OCI-LY3 (cell line): ENCODE results near the gene ELAVL1.

Experiments used
- H2AFZ ChIP-seq: fragments of 200-600, 300-600 bp; shearing (Covaris generic); 2 replicates; pipeline ENCODE4 v1.6.0; 2014; ENCODE audit warnings: antibody characterized with exemption, low read depth, low read length
- H3K27ac ChIP-seq: fragments of 200-600, 300-600 bp; sonication (generic); 2 replicates; pipeline ENCODE4 v1.5.1; 2014; ENCODE audit warnings: mild to moderate bottlenecking, low read length, moderate library complexity, mixed read lengths
- H3K27me3 ChIP-seq: fragments of 200-600, 300-600 bp; sonication (generic); 2 replicates; pipeline ENCODE4 v1.6.1; 2014; ENCODE audit warnings: low read depth, low read length, mixed read lengths
- H3K36me3 ChIP-seq: fragments of 200-600, 300-600 bp; sonication (generic); replicated peaks from 2 replicates; pipeline ENCODE3; 2014; ENCODE audit warnings: low read depth, low read length, mixed read lengths
- H3K4me1 ChIP-seq: fragments of 300-600, 200-600 bp; sonication (generic); 2 replicates; pipeline ENCODE4 v1.6.1; 2014; ENCODE audit warnings: low read length, mixed read lengths
- H3K4me2 ChIP-seq: fragments of 200-600, 300-600 bp; sonication (generic); 2 replicates; pipeline ENCODE4 v1.6.1; 2014; ENCODE audit warnings: low read length, mixed read lengths
- H3K4me3 ChIP-seq: fragments of 300-600, 200-600 bp; sonication (generic); 2 replicates; pipeline ENCODE4 v1.5.1; 2014; ENCODE audit warnings: antibody characterized with exemption, mild to moderate bottlenecking, low read length, moderate library complexity
- H3K79me2 ChIP-seq: fragments of 300-600, 200-600 bp; shearing (Covaris generic); 2 replicates; pipeline ENCODE4 v1.6.1; 2014; ENCODE audit warnings: mild to moderate bottlenecking, low read length, mixed read lengths
- H3K9ac ChIP-seq: fragments of 300-600, 200-600 bp; shearing (Covaris generic); 2 replicates; pipeline ENCODE4 v1.6.0; 2014; ENCODE audit warnings: mild to moderate bottlenecking, low read length, moderate library complexity
- H3K9me3 ChIP-seq: fragments of 200-600, 300-600 bp; shearing (Covaris generic); 2 replicates; pipeline ENCODE4 v1.6.1; 2014; ENCODE audit warnings: low read length, mixed read lengths; ENCODE audit not compliant: insufficient read depth
- H4K20me1 ChIP-seq: fragments of 200-600, 300-600 bp; sonication (generic); 2 replicates; pipeline ENCODE4 v1.6.1; 2016; ENCODE audit warnings: low read length, mixed read lengths; ENCODE audit not compliant: insufficient read depth
- CTCF ChIP-seq: fragments of 200-600, 300-600 bp; sonication (generic); IDR thresholded peaks from 2 replicates; pipeline ENCODE4 v1.5.1; 2014; ENCODE audit warnings: antibody characterized with exemption, low read length, low read depth
- EZH2phosphoT487 ChIP-seq: fragments of 200-600 bp; shearing (Covaris generic); IDR thresholded peaks from 2 replicates; pipeline ENCODE4 v1.6.1; 2018; ENCODE audit warnings: antibody characterized with exemption, mixed run types, low read depth

Gene ELAVL1

GRCh38 chr19:7927605-7928333, 77.7 kb downstream of the ELAVL1 start:
- no peaks in the 10 kb centered on the region for H3K4me1 ChIP-seq
- H3K27ac ChIP-seq = no peak overlapping the region
- peaks cover 36% of the 10 kb centered on the region for H3K36me3 ChIP-seq
- H4K20me1 ChIP-seq = no peaks in the 10 kb centered on the region
- no peak overlapping the region for H3K4me2 ChIP-seq
- H3K27me3 ChIP-seq = no peaks in the 10 kb centered on the region
- H3K79me2 ChIP-seq = no peaks in the 10 kb centered on the region
- no peak overlapping the region for H2AFZ ChIP-seq
- TF ChIP-seq CTCF = no peak
- no peak for TF ChIP-seq EZH2phosphoT487
- H3K9me3 ChIP-seq = no peaks in the 10 kb centered on the region
- no peak overlapping the region for H3K4me3 ChIP-seq
- H3K9ac ChIP-seq = no peak overlapping the region

DNA sequence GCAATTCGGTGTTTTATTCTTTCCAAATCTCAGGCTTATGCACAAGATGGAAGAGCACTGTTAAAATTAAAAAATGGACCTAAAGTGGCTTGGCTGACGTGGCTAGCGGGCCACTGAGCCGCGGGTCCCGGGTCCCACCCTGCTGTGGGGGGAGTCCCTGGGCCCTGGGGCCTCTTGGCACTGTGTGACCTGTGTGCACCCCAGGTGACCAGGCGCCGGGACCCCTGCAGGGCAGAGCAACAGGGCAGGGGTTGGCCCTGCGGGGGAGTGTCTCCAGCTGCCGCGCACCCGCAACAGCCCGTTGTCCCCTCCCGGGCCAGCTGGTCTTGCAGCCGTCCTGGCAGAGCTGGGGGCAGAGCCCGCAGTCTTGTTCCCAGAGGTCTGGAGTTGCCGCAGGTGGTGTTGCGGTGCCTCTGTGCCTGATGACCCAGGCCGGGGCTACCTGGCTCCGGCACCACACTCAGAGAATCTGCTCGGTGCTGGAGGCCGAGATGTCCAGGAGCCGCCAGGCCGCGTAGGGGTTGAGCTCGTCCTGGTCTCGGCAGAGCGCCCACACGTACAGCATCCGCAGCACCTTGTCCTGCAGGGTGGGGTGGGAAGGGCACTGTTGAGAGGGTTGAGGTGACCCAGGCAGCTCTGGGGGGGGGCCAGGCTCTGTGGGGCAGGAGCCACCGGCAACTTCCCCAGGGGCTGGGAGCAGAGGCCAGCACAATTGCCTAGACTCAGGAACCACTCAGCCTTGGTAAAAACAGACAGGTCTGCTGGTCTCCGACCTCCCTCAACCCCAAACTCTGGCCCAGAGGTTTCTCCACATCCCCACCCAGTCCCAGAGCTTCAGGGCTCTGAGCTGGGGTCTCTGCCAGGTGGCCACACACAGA, 78.5 kb downstream of the ELAVL1 start:
- Histone ChIP-seq H2AFZ (no peak overlapping the region), H3K9me3 (no peaks in the 10 kb centered on the region), H3K27me3 (no peaks in the 10 kb centered on the region), H3K79me2 (no peaks in the 10 kb centered on the region), H3K36me3 (peaks cover 34% of the 10 kb centered on the region), H3K4me3 (no peak overlapping the region), H3K4me1 (no peaks in the 10 kb centered on the region), H3K9ac (no peak overlapping the region), H4K20me1 (no peaks in the 10 kb centered on the region), H3K4me2 (no peak overlapping the region), H3K27ac (no peak overlapping the region)
- TF ChIP-seq CTCF (no peak), EZH2phosphoT487 (no peak)

DNA sequence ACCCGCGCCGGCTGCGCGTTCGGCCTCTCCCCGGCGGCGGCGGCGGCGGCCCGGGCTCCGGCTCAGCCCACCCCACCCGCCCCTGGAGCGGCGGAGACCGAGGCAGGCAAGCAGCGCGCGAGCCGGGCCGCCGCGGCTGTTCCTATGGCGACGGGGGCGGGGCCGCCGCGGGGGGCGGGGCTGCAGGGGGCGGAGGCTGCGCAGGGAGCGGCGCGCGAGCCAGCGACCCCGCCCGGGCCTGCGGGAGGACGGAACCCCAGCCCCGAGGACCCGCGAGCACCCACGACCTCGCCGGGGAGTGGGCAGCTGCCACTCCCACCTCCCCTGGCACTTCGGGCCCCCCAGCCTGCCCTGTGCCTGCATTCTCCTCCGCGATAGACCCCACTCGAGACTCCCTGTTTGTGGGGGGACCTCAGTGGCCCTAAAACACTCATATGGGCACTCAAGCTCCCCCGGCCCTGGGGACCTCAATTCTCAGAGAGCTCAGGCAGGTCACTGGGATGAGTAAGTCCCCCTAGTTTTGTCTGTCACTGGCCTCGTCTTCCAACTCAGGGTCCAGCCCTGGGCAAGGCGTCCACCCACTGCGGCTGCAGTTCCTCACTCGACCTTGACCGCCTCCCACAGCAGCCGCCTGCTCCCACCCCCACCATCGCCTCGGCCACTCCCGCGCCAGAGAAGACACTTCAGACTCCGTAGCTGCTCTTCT, 79.3 kb downstream of the ELAVL1 start, which contains the start of gene CTXN1:
TSS of gene CTXN1 (minus strand) at position 115 of the 706 bp plus-strand sequence. CDS start 597 bp downstream, outside the sequence.
- Histone ChIP-seq H2AFZ (no peak within 1 kb of the TSS), H3K4me1 (peaks cover 5% of the 10 kb centered on the region), H3K4me3 (no peak within 1 kb of the TSS)

More for the DNA sequence above, 79.3 kb downstream of the ELAVL1 start, which contains the start of gene CTXN1:
- Histone ChIP-seq H3K9ac (no peak within 1 kb of the TSS), H3K4me2 (no peak within 1 kb of the TSS), H4K20me1 (peaks cover 5% of the 10 kb centered on the region; the same call in 1 of the 2 replicates), H3K9me3 (no peaks in the 10 kb centered on the region), H3K79me2 (no peaks in the 10 kb centered on the region), H3K27me3 (no peaks in the 10 kb centered on the region), H3K36me3 (peaks cover 29% of the 10 kb centered on the region), H3K27ac (no peak within 1 kb of the TSS)
- TF ChIP-seq CTCF = no peak
- no peak for TF ChIP-seq EZH2phosphoT487
